CD4-positive, alpha-beta memory T cell (primary cell): ENCODE results near the gene DBF4B. TPM values are rescaled to one million over a fixed set of nuclear protein-coding genes. Genes with fewer than 3 reads are reported as not detected.
A peak's percentile ranks its signal among the peaks of the same experiment; 100 is the strongest.
"Not testable (repeated sequence)": the region's sequence is repeated elsewhere in the genome, so short reads cannot be mapped to it uniquely, and the experiment has no call there.

Experiments used
- CTCF ChIA-PET: fragments of 350-600 bp; sonication (Branson Sonifier 250); formaldehyde crosslinking; loops from one replicate; lab custom pipeline; 2021; ENCODE audit warnings: inconsistent platforms; ENCODE audit not compliant: partially characterized antibody; lab: Charles Lee
- POLR2A ChIA-PET: fragments of 350-600 bp; sonication (Branson Sonifier 250); formaldehyde crosslinking; loops from one replicate; lab custom pipeline; 2021; ENCODE audit not compliant: partially characterized antibody; lab: Charles Lee
- DNase-seq, 5 donors: peaks; one replicate each; pipeline versions ENCODE4 v3.0.0 to v3.0.0-alpha.2; 2020 to 2022; ENCODE audit warnings: mixed read lengths in 1 of 5
- H3K27ac ChIP-seq: one replicate; pipeline ENCODE4 v1.7.0; 2013; ENCODE audit warnings: low read depth, low read length
- H3K27me3 ChIP-seq: 2 replicates; pipeline ENCODE4 v1.7.0; 2013; ENCODE audit warnings: mild to moderate bottlenecking, low read length, moderate library complexity; ENCODE audit not compliant: insufficient read depth
- H3K36me3 ChIP-seq: 2 replicates; pipeline ENCODE4 v1.7.0; 2013; ENCODE audit warnings: mild to moderate bottlenecking, low read length, moderate library complexity; ENCODE audit not compliant: insufficient read depth
- H3K4me1 ChIP-seq: 2 replicates; pipeline ENCODE4 v1.7.0; 2013; ENCODE audit warnings: mild to moderate bottlenecking, low read length, moderate library complexity; ENCODE audit not compliant: insufficient read depth
- H3K4me3 ChIP-seq, 2 donors: one replicate each; pipeline ENCODE4 v1.7.0; 2013; ENCODE audit warnings: low read length in 2 of 2, mild to moderate bottlenecking in 1 of 2
- H3K9me3 ChIP-seq, 2 donors: one replicate each; pipeline ENCODE4 v1.7.0; 2013; ENCODE audit warnings: low read length in 2 of 2, control low read depth in 1 of 2; ENCODE audit not compliant: control insufficient read depth in 1 of 2
- H3K27ac Mint-ChIP-seq, 7 donors: one replicate each; pipeline ENCODE4 v1.8.0; 2020 to 2021; ENCODE audit warnings: mixed read lengths in 7 of 7, mild to moderate bottlenecking in 6 of 7, inconsistent platforms in 3 of 7, moderate library complexity in 3 of 7
- H3K27me3 Mint-ChIP-seq, 2 donors: one replicate each; pipeline ENCODE4 v1.8.0; 2020 to 2021; ENCODE audit warnings: mixed read lengths in 2 of 2
- H3K36me3 Mint-ChIP-seq, 2 donors: one replicate each; pipeline ENCODE4 v1.8.0; 2020 to 2021; ENCODE audit warnings: mixed read lengths in 2 of 2, inconsistent platforms in 1 of 2, mild to moderate bottlenecking in 1 of 2
- H3K4me1 Mint-ChIP-seq, 4 donors: one replicate each; pipeline ENCODE4 v1.8.0; 2020 to 2021; ENCODE audit warnings: mixed read lengths in 4 of 4, mild to moderate bottlenecking in 1 of 4
- H3K4me3 Mint-ChIP-seq, 8 donors: one replicate each; pipeline ENCODE4 v1.8.0; 2020 to 2021; ENCODE audit warnings: mixed read lengths in 8 of 8, mild to moderate bottlenecking in 7 of 8, moderate library complexity in 6 of 8, inconsistent platforms in 3 of 8
- H3K9me3 Mint-ChIP-seq, 8 donors: one replicate each; pipeline ENCODE4 v1.8.0; 2020 to 2021; ENCODE audit warnings: mixed read lengths in 8 of 8, mild to moderate bottlenecking in 5 of 8, inconsistent platforms in 3 of 8, moderate library complexity in 1 of 8
- intact Hi-C: fragments of 100-400 bp; cut with micrococcal nuclease; formaldehyde crosslinking; loops from one replicate; pipeline ENCODE4 v1.15.1; 2023
- polyA plus RNA-seq, 2 donors: library from polyadenylated mRNA; unstranded; fragments of 300-500 nt; fragmentation: Illumina TruSeq; gene quantifications; one replicate each; pipeline ENCODE4 v1.2.3, GENCODE V29; 2021
- total RNA-seq, 2 experiments: library from RNA; stranded (reverse); gene quantifications; one replicate each; pipeline ENCODE4 v1.2.3, GENCODE V29; 2021

DBF4B gene
- total and polyA plus RNA-seq, 4 experiments from 2014 or later, result 1.00 to 8.4 (median 8.1) TPM; not detected in 1

- Mint-ChIP-seq H3K4me1 (no peaks in the 10 kb centered on the region), H3K4me3 (no peak overlapping the region), H3K36me3 (peaks cover 0 to 5% of the 10 kb centered on the region in 2 donors), H3K9me3 (no peaks in the 10 kb centered on the region), H3K27me3 (no peaks in the 10 kb centered on the region), H3K27ac (peak overlapping the region in 1 of 7 donors; percentile 3)
- POLR2A ChIA-PET, result no interaction called here
- Histone ChIP-seq H3K4me1 (no peaks in the 10 kb centered on the region), H3K9me3 (no peaks in the 10 kb centered on the region), H3K27ac (no peak overlapping the region), H3K36me3 (no peaks in the 10 kb centered on the region), H3K4me3 (no peak overlapping the region), H3K27me3 (no peaks in the 10 kb centered on the region)
- intact Hi-C loops, result no loop called here
- DNase-seq, result no peak
- CTCF ChIA-PET, result no interaction called here
These were observed 36.8 kb downstream of the DBF4B start for GRCh38 chr17:44745301-44745700.

- H3K4me3 Mint-ChIP-seq, H3K27me3 ChIP-seq, CTCF ChIA-PET, H3K36me3 Mint-ChIP-seq, DNase-seq, H3K4me1 Mint-ChIP-seq, H3K27ac Mint-ChIP-seq, H3K36me3 ChIP-seq, H3K9me3 ChIP-seq, H3K9me3 Mint-ChIP-seq, H3K27ac ChIP-seq, intact Hi-C loops, POLR2A ChIA-PET, H3K4me1 ChIP-seq, H3K4me3 ChIP-seq, H3K27me3 Mint-ChIP-seq: not testable (repeated sequence)
These were observed 37.3 kb downstream of the DBF4B start for GRCh38 chr17:44745738-44746137.

- H3K27me3 Mint-ChIP-seq, result no peaks in the 10 kb centered on the region
- DNase-seq, result no peak
- H3K27ac Mint-ChIP-seq, result peak overlapping the region in 1 of 7 donors; percentile 70
- no peaks in the 10 kb centered on the region for H3K27me3 ChIP-seq
- ChIA-PET CTCF (no interaction called here), POLR2A (no interaction called here)
- no peaks in the 10 kb centered on the region for H3K4me1 Mint-ChIP-seq
- no peak overlapping the region for H3K4me3 Mint-ChIP-seq
- no peaks in the 10 kb centered on the region for H3K9me3 Mint-ChIP-seq
- H3K27ac ChIP-seq, result no peak overlapping the region
- peaks cover 3 to 7% of the 10 kb centered on the region in 2 donors for H3K36me3 Mint-ChIP-seq
- no peak overlapping the region for H3K4me3 ChIP-seq
- intact Hi-C loops, result no loop called here
- no peaks in the 10 kb centered on the region for H3K36me3 ChIP-seq
- no peaks in the 10 kb centered on the region for H3K4me1 ChIP-seq
- no peaks in the 10 kb centered on the region for H3K9me3 ChIP-seq
These were observed 39.1 kb downstream of the DBF4B start for GRCh38 chr17:44747566-44747965.

- H3K4me1 Mint-ChIP-seq, result no peaks in the 10 kb centered on the region
- no peak overlapping the region for H3K27ac ChIP-seq
- H3K9me3 Mint-ChIP-seq, result no peaks in the 10 kb centered on the region
- H3K4me1 ChIP-seq, result no peaks in the 10 kb centered on the region
- no peaks in the 10 kb centered on the region for H3K9me3 ChIP-seq
- H3K4me3 ChIP-seq, result no peak overlapping the region
- H3K27me3 ChIP-seq, result no peaks in the 10 kb centered on the region
- H3K36me3 Mint-ChIP-seq, result peaks cover 3 to 7% of the 10 kb centered on the region in 2 donors
- peaks cover 1 to 3% of the 10 kb centered on the region in 2 donors for H3K27me3 Mint-ChIP-seq
- no peak overlapping the region for H3K4me3 Mint-ChIP-seq
- intact Hi-C loops, result no loop called here
- ChIA-PET POLR2A (interaction anchor here (1.2 kb wide), 1 partner anchor 41 kb away, joined by 3 read pairs; the partner anchor contains the start of gene DBF4B), CTCF (interaction anchor here (0.9 to 1.1 kb wide), 2 partner anchors 29 to 37 kb away, joined by 3 read pairs; no protein-coding TSS in a partner anchor)
- no peaks in the 10 kb centered on the region for H3K36me3 ChIP-seq
- no peak for DNase-seq
- H3K27ac Mint-ChIP-seq, result no peak overlapping the region
These were observed 40.9 kb downstream of the DBF4B start for GRCh38 chr17:44749076-44749979.

GRCh38 chr17:44749980-44750318 is 41.5 kb downstream of the DBF4B start:
- Histone ChIP-seq H3K4me3 (no peak overlapping the region), H3K4me1 (no peaks in the 10 kb centered on the region), H3K27me3 (no peaks in the 10 kb centered on the region), H3K9me3 (no peaks in the 10 kb centered on the region), H3K36me3 (no peaks in the 10 kb centered on the region), H3K27ac (no peak overlapping the region)
- Mint-ChIP-seq H3K4me3 (no peak overlapping the region), H3K27ac (no peak overlapping the region), H3K9me3 (no peaks in the 10 kb centered on the region), H3K4me1 (no peaks in the 10 kb centered on the region), H3K27me3 (peaks cover 1 to 3% of the 10 kb centered on the region in 2 donors), H3K36me3 (peaks cover 3 to 7% of the 10 kb centered on the region in 2 donors)
- ChIA-PET POLR2A (interaction anchor here (1.2 kb wide), 1 partner anchor 42 kb away, joined by 3 read pairs; the partner anchor contains the start of gene DBF4B), CTCF (no interaction called here)
- intact Hi-C loops, result no loop called here
- DNase-seq, result no peak

GRCh38 chr17:44751331-44751730 is 42.9 kb downstream of the DBF4B start:
- Mint-ChIP-seq H3K4me3 (no peak overlapping the region), H3K9me3 (no peaks in the 10 kb centered on the region), H3K4me1 (no peaks in the 10 kb centered on the region), H3K36me3 (peaks cover 3 to 7% of the 10 kb centered on the region in 2 donors), H3K27me3 (peaks cover 3% of the 10 kb centered on the region in 2 donors), H3K27ac (peak overlapping the region in 1 of 7 donors; percentile 80)
- Histone ChIP-seq H3K27ac (no peak overlapping the region), H3K4me3 (no peak overlapping the region), H3K9me3 (no peaks in the 10 kb centered on the region), H3K36me3 (no peaks in the 10 kb centered on the region), H3K27me3 (no peaks in the 10 kb centered on the region), H3K4me1 (no peaks in the 10 kb centered on the region)
- ChIA-PET POLR2A (no interaction called here), CTCF (no interaction called here)
- intact Hi-C loops, result no loop called here
- no peak for DNase-seq

- CTCF ChIA-PET, result no interaction called here
- intact Hi-C loops, result no loop called here
- H3K36me3 ChIP-seq, result no peaks in the 10 kb centered on the region
- H3K27me3 ChIP-seq, result no peaks in the 10 kb centered on the region
- Mint-ChIP-seq H3K9me3 (no peaks in the 10 kb centered on the region), H3K4me3 (no peak overlapping the region), H3K36me3 (peaks cover 3 to 7% of the 10 kb centered on the region in 2 donors), H3K4me1 (no peaks in the 10 kb centered on the region), H3K27me3 (peaks cover 3 to 4% of the 10 kb centered on the region in 2 donors), H3K27ac (no peak overlapping the region)
- H3K4me1 ChIP-seq, result no peaks in the 10 kb centered on the region
- DNase-seq, result no peak
- no peak overlapping the region for H3K4me3 ChIP-seq
- H3K27ac ChIP-seq, result no peak overlapping the region
- H3K9me3 ChIP-seq, result no peaks in the 10 kb centered on the region
- POLR2A ChIA-PET, result no interaction called here
These were observed 43.3 kb downstream of the DBF4B start for GRCh38 chr17:44751806-44752205.
